Measurements from ENCODE around the gene CENPN.

Gene CENPN

GRCh38 chr16:81012974-81013373 lies 6.0 kb downstream of the CENPN start:
- H3K4me1 Mint-ChIP-seq = no peaks in the 10 kb centered on the region
- no peak for TF ChIP-seq CTCF (IDR thresholded peaks at IDR 0.05; ENCODE audit: unreplicated experiment in 3 of 3)
- peaks cover 30% of the 10 kb centered on the region for H3K36me3 Mint-ChIP-seq (ENCODE audit: low read depth)
- H3K4me3 Mint-ChIP-seq = no peak overlapping the region
- H3K27me3 Mint-ChIP-seq (ENCODE audit: low read depth) = no peaks in the 10 kb centered on the region
- H3K27ac Mint-ChIP-seq = no peak overlapping the region
- no peaks in the 10 kb centered on the region for H3K9me3 Mint-ChIP-seq

DNA sequence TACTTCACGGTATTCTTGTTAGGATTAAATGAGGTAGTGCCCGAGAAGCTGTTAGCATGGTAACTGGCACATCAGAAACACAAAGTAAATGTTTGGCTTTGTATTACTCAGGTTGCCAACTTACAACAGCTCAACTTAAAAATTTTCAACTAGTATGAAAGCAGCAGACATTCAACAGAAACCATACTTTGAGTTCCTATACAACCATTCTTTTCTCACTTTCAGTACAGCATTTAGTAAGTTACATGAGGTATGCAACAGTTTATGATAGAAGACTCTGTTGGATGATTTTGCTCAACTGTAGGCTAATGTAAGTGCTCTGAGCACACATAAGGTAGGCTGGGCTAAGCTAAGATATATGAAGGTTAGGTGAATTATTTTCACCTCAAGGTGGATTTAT lies 7.7 kb downstream of the CENPN start:
- Mint-ChIP-seq H3K27ac (no peak overlapping the region), H3K27me3 (ENCODE audit: low read depth) (no peaks in the 10 kb centered on the region), H3K4me1 (no peaks in the 10 kb centered on the region), H3K4me3 (no peak overlapping the region), H3K9me3 (no peaks in the 10 kb centered on the region), H3K36me3 (ENCODE audit: low read depth) (peaks cover 41% of the 10 kb centered on the region)
- no peak for TF ChIP-seq CTCF (IDR thresholded peaks at IDR 0.05; ENCODE audit: unreplicated experiment in 3 of 3)

- Mint-ChIP-seq H3K4me1 (no peaks in the 10 kb centered on the region), H3K36me3 (ENCODE audit: low read depth) (peaks cover 40% of the 10 kb centered on the region), H3K27ac (no peak overlapping the region)
These were observed 11.5 kb downstream of the CENPN start for GRCh38 chr16:81018496-81018895.

GRCh38 chr16:81026429-81026828 lies 19.4 kb downstream of the CENPN start:
- H3K4me1 Mint-ChIP-seq = no peaks in the 10 kb centered on the region
- H3K27me3 Mint-ChIP-seq (ENCODE audit: low read depth) = no peaks in the 10 kb centered on the region
- no peaks in the 10 kb centered on the region for H3K9me3 Mint-ChIP-seq
- H3K4me3 Mint-ChIP-seq = no peak overlapping the region
- peaks cover 21% of the 10 kb centered on the region for H3K36me3 Mint-ChIP-seq (ENCODE audit: low read depth)
- no peak for TF ChIP-seq CTCF (IDR thresholded peaks at IDR 0.05; ENCODE audit: unreplicated experiment in 3 of 3)
- no peak overlapping the region for H3K27ac Mint-ChIP-seq

More at GRCh38 chr16:81018496-81018895, 11.5 kb downstream of the CENPN start:
- Mint-ChIP-seq H3K9me3 (no peaks in the 10 kb centered on the region), H3K4me3 (no peak overlapping the region), H3K27me3 (ENCODE audit: low read depth) (no peaks in the 10 kb centered on the region)
- TF ChIP-seq CTCF (IDR thresholded peaks at IDR 0.05; ENCODE audit: unreplicated experiment in 3 of 3) = no peak

- H3K27me3 Mint-ChIP-seq (ENCODE audit: low read depth) = no peaks in the 10 kb centered on the region
- no peak overlapping the region for H3K27ac Mint-ChIP-seq
- peaks cover 28% of the 10 kb centered on the region for H3K36me3 Mint-ChIP-seq (ENCODE audit: low read depth)
- H3K4me1 Mint-ChIP-seq = no peaks in the 10 kb centered on the region
- no peak overlapping the region for H3K4me3 Mint-ChIP-seq
- H3K9me3 Mint-ChIP-seq = no peaks in the 10 kb centered on the region
- no peak for TF ChIP-seq CTCF (IDR thresholded peaks at IDR 0.05; ENCODE audit: unreplicated experiment in 3 of 3)
These were observed 23.1 kb downstream of the CENPN start for GRCh38 chr16:81029930-81030604.

GRCh38 chr16:81035398-81035974 lies 28.5 kb downstream of the CENPN start, which contains the start of gene ATMIN:
TSS of gene ATMIN (plus strand) at chr16:81035842. CDS start at chr16:81035871, 29 bp downstream.
- H3K9me3 Mint-ChIP-seq = no peaks in the 10 kb centered on the region
- peak within 1 kb of the TSS; percentile 89 to 92 (median 91) for H3K4me3 Mint-ChIP-seq
- H3K4me1 Mint-ChIP-seq = peaks cover 22% of the 10 kb centered on the region
- H3K27ac Mint-ChIP-seq = peak within 1 kb of the TSS; percentile 40 to 90 (median 78)
- H3K27me3 Mint-ChIP-seq (ENCODE audit: low read depth) = no peaks in the 10 kb centered on the region
- H3K36me3 Mint-ChIP-seq (ENCODE audit: low read depth) = peaks cover 36% of the 10 kb centered on the region
- peak; percentile 99 to 100 (median 99) for TF ChIP-seq CTCF (IDR thresholded peaks at IDR 0.05; ENCODE audit: unreplicated experiment in 3 of 3)

All from nephron (organoid).